HG02763 (cell line): Measurements from ENCODE around the gene LRRK1.

Source experiments
- ATAC-seq: cut with Tn5 transposase; IDR thresholded peaks from one replicate; pipeline ENCODE4 v1.9.1; 2021; ENCODE audit warnings: mild to moderate bottlenecking, moderate library complexity; ENCODE audit not compliant: unreplicated experiment

LRRK1 gene

DNA sequence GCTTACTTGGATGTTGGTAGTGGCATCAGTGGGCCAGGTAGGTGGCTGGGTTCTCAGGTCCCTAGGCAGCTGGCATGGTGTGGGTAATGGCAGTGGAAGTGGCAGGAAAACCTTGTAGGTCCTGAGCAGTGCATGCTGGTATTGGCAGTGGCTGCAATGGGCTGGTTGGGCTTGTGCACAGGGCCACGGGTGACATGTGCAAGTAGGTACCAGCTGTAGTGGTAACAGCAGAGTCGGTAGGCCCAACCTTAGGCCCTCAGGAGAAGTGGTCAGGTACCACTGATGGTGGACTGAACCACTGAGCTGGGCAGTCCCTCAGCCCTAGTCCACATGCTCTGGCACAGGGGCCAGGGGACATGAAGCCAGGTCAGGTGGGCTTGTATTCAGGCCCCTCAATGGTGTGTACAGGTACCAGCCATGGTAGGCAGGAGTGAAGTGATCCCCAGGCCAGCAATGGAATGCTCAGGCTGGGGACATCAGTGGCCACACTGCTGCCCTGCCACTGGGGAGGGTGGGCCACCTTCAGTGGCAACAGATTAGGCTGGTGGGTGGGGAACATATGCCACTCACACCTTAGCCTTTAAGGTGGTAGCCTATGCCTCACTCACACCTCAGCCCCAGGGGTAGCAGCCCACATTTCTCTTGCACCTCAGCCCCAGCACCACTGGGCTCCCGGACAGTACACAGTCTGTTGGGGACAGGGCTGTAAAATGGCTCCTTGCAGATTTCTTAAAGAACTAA is 118.1 kb downstream of the LRRK1 start:
- no peak for ATAC-seq

DNA sequence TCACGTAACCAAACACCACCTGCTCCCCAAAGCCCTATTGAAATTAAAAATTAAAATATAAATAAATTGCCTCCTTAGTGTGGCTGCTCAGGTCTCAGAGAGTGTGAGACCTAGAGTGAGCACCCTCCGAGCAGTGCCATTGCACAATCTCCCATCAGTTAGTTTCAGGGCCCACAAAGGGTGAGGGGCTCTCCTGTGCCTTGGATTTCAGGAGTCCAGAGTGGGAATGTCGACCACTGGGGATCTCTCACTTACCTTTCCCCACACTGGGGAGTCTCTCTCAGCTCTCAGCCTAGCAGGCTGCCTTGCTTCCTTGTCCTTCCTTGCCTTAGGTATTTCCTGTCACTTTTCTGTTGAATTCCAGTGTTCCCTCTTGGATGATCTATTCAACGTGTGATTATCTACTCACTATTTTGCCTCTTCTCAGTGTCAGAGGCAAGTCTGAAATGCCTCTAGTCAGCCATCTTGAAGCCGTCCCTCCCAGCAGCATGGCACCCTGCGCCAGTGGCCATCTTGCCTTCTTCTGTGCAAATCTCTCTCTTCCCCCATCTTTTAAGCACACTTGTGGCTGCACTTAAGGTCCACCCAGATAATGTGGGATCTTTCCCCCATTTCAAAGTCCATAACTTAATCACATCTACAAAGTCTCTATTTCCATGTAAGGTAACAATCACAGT is 119.3 kb downstream of the LRRK1 start:
- no peak for ATAC-seq

DNA sequence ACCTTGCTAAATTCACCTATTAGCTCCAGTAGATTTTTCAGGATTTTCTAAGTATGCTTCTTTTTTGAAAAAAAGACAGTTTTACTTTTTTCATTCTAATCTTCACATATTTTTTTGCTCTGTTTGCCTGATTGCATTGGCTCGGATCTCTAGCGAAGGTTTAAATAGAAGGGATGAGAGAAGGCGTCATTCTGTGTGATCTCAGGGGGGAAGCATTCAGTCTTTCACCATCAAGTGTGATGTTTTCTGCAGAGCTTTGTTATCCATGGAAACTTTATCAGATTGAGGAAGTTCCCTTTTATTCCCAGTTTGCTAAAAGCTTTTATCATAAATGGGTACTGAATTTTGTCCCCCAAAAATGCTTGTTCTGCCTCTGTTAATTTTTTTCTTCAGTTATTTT is 120.3 kb downstream of the LRRK1 start:
- no peak for ATAC-seq

DNA sequence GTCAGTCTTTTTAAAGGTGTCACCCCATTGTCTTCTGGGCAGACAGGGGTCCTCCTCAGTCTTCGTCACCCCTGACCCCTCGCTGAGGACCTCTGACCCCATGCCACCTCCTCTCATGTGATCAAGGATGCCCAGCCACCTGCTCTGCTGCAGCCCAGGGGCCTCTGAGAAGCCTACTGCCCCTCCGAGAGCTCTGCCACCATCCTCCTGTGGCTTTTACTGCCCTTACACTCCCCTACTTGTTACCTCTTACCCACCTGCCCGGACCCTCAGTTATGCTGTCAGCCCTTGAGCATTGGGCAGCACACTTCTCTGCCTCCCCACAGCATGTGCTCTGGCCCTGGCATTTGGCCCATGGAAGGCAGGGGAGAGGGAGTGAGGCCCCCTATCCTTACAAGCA is 123.2 kb downstream of the LRRK1 start:
- no peak for ATAC-seq

GRCh38 chr15:101043011-101043410 is 123.9 kb downstream of the LRRK1 start:
- no peak for ATAC-seq

- ATAC-seq = no peak
Observed at GRCh38 chr15:101043911-101044624, 124.9 kb downstream of the LRRK1 start.

- ATAC-seq = no peak
Observed at GRCh38 chr15:101044625-101045235, 125.6 kb downstream of the LRRK1 start.

- ATAC-seq = no peak
Observed at GRCh38 chr15:101045236-101045646, 126.1 kb downstream of the LRRK1 start.

- no peak for ATAC-seq
Observed at GRCh38 chr15:101045835-101046691, 126.9 kb downstream of the LRRK1 start.

GRCh38 chr15:101046826-101047225 is 127.7 kb downstream of the LRRK1 start:
- ATAC-seq = no peak

- no peak for ATAC-seq
Observed at GRCh38 chr15:101047301-101047781, 128.2 kb downstream of the LRRK1 start.

DNA sequence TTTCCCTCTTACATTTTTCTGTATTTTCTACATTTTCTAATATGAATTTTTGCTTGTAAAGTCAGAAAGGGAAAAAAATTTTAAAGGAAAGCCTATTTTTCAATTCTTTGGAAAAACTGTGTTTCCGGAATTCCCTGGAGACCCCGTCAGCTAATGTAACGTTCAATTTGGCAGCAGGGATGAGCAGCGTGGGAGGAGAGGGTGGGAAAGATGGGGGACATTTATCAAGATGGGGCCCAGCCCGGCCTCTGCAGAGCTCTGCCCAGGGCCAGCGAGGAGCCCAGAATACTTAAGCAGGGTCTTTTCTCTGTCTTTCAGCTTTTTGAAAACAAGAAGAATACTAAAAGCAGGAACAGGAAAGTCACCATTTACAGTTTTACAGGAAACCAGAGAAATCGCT is 129.0 kb downstream of the LRRK1 start:
- no peak for ATAC-seq

DNA sequence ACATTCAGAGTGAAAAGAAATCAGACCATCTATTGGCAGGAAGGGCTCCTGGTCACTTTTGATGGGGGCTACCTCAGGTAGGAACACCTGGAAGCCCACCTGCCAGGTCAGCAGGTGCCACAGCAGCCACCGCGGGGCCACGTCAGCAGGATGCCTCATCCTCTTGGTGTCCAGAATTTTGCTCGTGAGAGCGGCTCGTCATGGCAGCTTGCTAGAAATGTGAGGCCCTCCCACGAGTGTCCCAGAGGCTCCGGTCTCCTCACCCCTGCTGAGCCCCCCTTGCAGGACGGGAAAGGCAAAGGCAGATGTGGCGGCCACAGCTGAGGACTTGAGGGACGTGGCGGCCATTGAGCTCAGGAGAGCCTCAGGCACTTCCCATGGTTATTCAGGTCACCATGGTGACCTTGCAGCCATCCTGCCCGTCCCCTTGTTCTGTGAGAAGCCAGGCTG is 129.4 kb downstream of the LRRK1 start:
- no peak for ATAC-seq

- no peak for ATAC-seq
Observed at GRCh38 chr15:101049282-101049681, 130.1 kb downstream of the LRRK1 start.

DNA sequence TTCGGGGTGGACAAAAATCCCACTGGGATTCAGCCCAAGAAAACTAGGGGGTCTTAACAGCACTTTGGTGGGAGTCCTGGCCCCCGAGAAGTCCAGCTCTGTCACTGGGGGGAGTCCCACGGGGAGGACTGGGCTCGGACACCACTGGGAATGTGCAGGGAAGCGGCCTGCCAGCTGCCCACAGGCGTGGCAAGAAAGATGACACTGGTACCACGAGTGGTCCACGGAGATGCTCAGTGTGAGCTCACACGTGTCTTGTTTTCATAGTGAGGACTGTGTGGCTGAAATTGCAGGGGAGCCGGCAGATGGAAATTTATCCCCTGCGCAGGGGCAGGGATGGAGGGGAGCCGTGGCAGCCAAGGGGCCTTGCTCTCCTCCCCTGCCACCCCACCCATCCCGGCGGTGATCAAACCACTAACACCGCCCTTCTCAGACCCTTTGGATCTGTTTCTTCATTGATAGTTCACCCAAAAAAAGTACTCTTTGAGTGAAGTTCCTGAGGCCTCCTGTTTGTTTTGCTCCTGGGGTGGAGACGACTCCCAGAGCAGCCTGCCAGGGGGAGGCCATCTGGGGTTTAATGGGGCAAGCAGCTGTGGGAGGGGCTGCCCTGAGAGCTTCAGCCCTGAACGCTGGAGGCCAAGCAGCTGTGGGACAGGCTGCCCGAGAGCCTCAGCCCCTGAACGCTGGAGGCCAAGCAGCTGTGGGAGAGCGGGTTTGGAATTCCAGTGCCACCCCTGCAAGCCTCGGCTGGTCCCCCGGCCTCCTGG is 130.9 kb downstream of the LRRK1 start:
- no peak for ATAC-seq

GRCh38 chr15:101050623-101051290 is 131.6 kb downstream of the LRRK1 start:
- no peak for ATAC-seq

GRCh38 chr15:101051291-101052030 is 132.3 kb downstream of the LRRK1 start:
- no peak for ATAC-seq

- no peak for ATAC-seq
Observed at GRCh38 chr15:101052031-101052620, 133.0 kb downstream of the LRRK1 start.
